Heart right ventricle (tissue), 16 donors: ENCODE data around the gene AGBL1. TPM values are rescaled to one million over a fixed set of nuclear protein-coding genes. Genes with fewer than 3 reads are reported as not detected.

Source experiments
- ATAC-seq, 8 donors: fragments of 200-7000 bp; cut with Tn5 transposase; one replicate each; pipeline ENCODE4 v1.9.1; 2020; ENCODE audit warnings: mild to moderate bottlenecking in 8 of 8, moderate library complexity in 8 of 8, moderate number of reproducible peaks in 1 of 8
- DNase-seq, 2 donors: peaks; one replicate each; pipeline ENCODE4 v3.0.0-alpha.2; 2020
- H3K27ac ChIP-seq, 10 donors: fragments of 200-600 bp; sonication (generic) in 2 of 10; one replicate each; pipeline versions ENCODE4 v1.5.0 to v1.8.0; 2020 to 2022; ENCODE audit warnings: mild to moderate bottlenecking in 3 of 10
- H3K27me3 ChIP-seq, 7 donors: fragments of 200-600 bp; one replicate each; pipeline ENCODE4 v1.8.0; 2021 to 2022; ENCODE audit warnings: mild to moderate bottlenecking in 2 of 7
- H3K36me3 ChIP-seq, 9 donors: fragments of 200-600 bp; sonication (generic) in 1 of 9; one replicate each; pipeline versions ENCODE4 v1.5.0 to v1.8.0; 2020 to 2022; ENCODE audit warnings: mild to moderate bottlenecking in 2 of 9
- H3K4me1 ChIP-seq, 9 donors: fragments of 200-600 bp; sonication (generic) in 1 of 9; one replicate each; pipeline versions ENCODE4 v1.5.0 to v1.8.0; 2020 to 2022; ENCODE audit warnings: mild to moderate bottlenecking in 4 of 9
- H3K4me3 ChIP-seq, 10 donors: fragments of 200-600 bp; sonication (generic) in 2 of 10; one replicate each; pipeline versions ENCODE4 v1.5.0 to v1.8.0; 2020 to 2022; ENCODE audit warnings: mild to moderate bottlenecking in 7 of 10, moderate library complexity in 2 of 10
- H3K9me3 ChIP-seq, 11 donors: fragments of 200-600 bp in 10 of 11; sonication (generic) in 2 of 11; one replicate each; pipeline versions ENCODE4 v1.5.0 to v1.8.0; 2013 to 2022; ENCODE audit warnings: mild to moderate bottlenecking in 2 of 11, control low read depth in 1 of 11, moderate library complexity in 1 of 11
- WGBS, 2 donors: extraction: QIAGEN DNeasy Blood & Tissue Kit; methylation state at CpG; one replicate each; pipeline ENCODE4 v1.1.7; 2013; ENCODE audit warnings: inconsistent platforms in 1 of 2; 5-methylcytosine and 5-hydroxymethylcytosine counted together
- intact Hi-C, 10 donors: fragments of 100-400 bp; cut with DNase I; formaldehyde crosslinking; loops; one replicate each; pipeline versions ENCODE4 v1.11.1 to v1.14.2; 2022
- polyA plus RNA-seq, 2 donors: library from polyadenylated mRNA; stranded (reverse); fragments of 200-250 nt; gene quantifications; one replicate each; pipeline ENCODE4 v1.2.3, GENCODE V29; 2013
- total RNA-seq, 10 donors: library from RNA; stranded (reverse); fragmentation: NEBNext Ultra II Directional in 3 of 10; extraction: Animal tissue kit (Norgen Biotek cat#: 25700) in 3 of 10; gene quantifications; one replicate each; pipeline versions ENCODE4 v1.2.1 to v1.2.4, GENCODE V29; 2021 to 2023
- TF ChIP-seq, protein P1 (sequence below), 9 donors: fragments of 200-600 bp; sonication (generic) in 2 of 9; IDR thresholded peaks; one replicate each; pipeline versions ENCODE4 v1.5.0 to v1.8.0; 2021 to 2022; ENCODE audit warnings: antibody characterized with exemption in 9 of 9, mild to moderate bottlenecking in 5 of 9, moderate library complexity in 1 of 9
- donor health status: Arrhythmogenic right ventricular cardiomyopathy.
- donor health status: ischemic (EF 13 %, LVEDD 7.1; RV severe dilation, severe dysfunction).
- donor health status: healthy with polysubstance abuse.
- donor health status: DM: no; HTN: yes; CAD: no.
- donor health status: DM: no; HTN: no; CAD: no.
- donor health status: ischemic (EF 25% LVEDD 6.9; RV normal size, moderate dysfunction).
- donor health status: ischemic (EF 25% LVEDD 5.7; RV mildly dilated, moderate dysfunction).
- donor health status: healthy.
- donor health status: DM: yes; HTN: yes; CAD: no.
- donor health status: Ischemic cardiomyopathy.
- donor health status: ischemic (EF 35%, LVEDD 5.7; RV mildly dilated, moderate dysfunction).
- donor health status: nonischemic (EF 11% LVEDD 7.7; RV severe dilation, severe dysfunction).
- donor health status: DM: yes; HTN: yes; CAD: no.
- donor health status: PGD.
- donor health status: ischemic (EF 29% LVEDD 5.4; RV normal size, mild dysfunction).
- donor health status: nonischemic (EF 23%, LVEDD 6.1; RV moderate dilation, normal function).

The AGBL1 gene
- total and polyA plus RNA-seq, 12 donors = 0.02 to 0.13 (median 0.09) TPM; not detected in 7

DNA sequence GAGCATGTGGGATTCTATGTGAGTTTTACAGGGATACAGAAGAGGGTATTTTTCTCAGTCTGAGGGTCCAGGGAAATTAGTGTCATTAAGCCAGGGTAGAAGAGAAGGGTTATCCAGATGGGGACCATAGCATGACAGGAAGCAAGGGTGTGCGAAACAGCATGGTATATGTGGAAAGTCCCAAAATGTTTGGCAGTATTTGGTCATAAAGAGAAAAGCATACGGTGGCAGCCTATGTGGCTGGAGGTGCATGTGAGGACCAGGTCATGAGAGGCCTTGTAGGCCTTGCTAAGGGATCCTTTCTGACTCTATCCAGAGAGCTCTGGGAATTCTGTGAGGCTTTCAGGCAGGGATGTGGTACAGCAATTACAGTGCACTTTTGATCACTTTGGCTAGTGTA, 411.4 kb downstream of the AGBL1 start:
- Histone ChIP-seq H3K4me1 (no peaks in the 10 kb centered on the region), H3K4me3 (no peak overlapping the region), H3K27ac (no peak overlapping the region), H3K36me3 (no peaks in the 10 kb centered on the region), H3K27me3 (peaks cover 0 to 7% (median 0%) of the 10 kb centered on the region in 7 donors), H3K9me3 (no peaks in the 10 kb centered on the region)
- no peak for DNase-seq
- intact Hi-C loops = loop anchor here in 1 of 10 donors (10.0 kb wide), 1 partner anchor 56 kb away; no protein-coding TSS in a partner anchor
- 89 to 91% methylated on average over 2 of the region's 2 CpGs for WGBS, 2 donors
- no peak for ATAC-seq
- TF ChIP-seq, protein P1, sequence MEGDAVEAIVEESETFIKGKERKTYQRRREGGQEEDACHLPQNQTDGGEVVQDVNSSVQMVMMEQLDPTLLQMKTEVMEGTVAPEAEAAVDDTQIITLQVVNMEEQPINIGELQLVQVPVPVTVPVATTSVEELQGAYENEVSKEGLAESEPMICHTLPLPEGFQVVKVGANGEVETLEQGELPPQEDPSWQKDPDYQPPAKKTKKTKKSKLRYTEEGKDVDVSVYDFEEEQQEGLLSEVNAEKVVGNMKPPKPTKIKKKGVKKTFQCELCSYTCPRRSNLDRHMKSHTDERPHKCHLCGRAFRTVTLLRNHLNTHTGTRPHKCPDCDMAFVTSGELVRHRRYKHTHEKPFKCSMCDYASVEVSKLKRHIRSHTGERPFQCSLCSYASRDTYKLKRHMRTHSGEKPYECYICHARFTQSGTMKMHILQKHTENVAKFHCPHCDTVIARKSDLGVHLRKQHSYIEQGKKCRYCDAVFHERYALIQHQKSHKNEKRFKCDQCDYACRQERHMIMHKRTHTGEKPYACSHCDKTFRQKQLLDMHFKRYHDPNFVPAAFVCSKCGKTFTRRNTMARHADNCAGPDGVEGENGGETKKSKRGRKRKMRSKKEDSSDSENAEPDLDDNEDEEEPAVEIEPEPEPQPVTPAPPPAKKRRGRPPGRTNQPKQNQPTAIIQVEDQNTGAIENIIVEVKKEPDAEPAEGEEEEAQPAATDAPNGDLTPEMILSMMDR (IDR thresholded peaks at IDR 0.05) = no peak

DNA sequence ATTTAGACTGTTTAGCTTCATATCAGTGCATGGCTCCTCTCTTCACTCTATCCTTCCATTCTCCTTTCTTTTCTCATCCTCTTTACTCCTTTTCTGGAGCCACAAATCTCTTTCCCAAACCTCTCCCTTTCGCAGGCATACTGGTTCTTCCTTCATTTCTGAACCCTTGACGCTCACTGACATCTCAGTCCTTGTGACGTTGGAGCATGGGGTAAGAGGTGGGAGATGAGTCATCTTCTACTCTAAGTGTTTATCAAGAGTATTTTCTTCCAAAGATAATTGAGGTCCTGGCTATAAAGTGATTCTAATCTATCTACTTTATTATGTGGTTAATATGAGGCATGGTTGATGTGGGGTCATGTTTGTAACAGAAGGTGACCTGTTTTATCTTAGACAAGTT, 414.2 kb downstream of the AGBL1 start:
- Histone ChIP-seq H3K36me3 (no peaks in the 10 kb centered on the region), H3K4me3 (no peak overlapping the region), H3K27me3 (peaks cover 0 to 5% (median 0%) of the 10 kb centered on the region in 7 donors), H3K27ac (no peak overlapping the region), H3K4me1 (no peaks in the 10 kb centered on the region), H3K9me3 (no peaks in the 10 kb centered on the region)
- intact Hi-C loops = loop anchor here in 1 of 10 donors (10.0 kb wide), 1 partner anchor 59 kb away; no protein-coding TSS in a partner anchor
- TF ChIP-seq, protein P1 (IDR thresholded peaks at IDR 0.05) = no peak
- ATAC-seq (no peak), DNase-seq (no peak)
- 51 to 55% methylated on average over 3 of the region's 3 CpGs for WGBS, 2 donors

- no peaks in the 10 kb centered on the region for H3K4me1 ChIP-seq
- 79 to 85% methylated on average over 1 of the region's 1 CpG for WGBS, 2 donors
- H3K36me3 ChIP-seq = no peaks in the 10 kb centered on the region
- peaks cover 0 to 5% (median 0%) of the 10 kb centered on the region in 7 donors for H3K27me3 ChIP-seq
- intact Hi-C loops = loop anchor here in 1 of 10 donors (10.0 kb wide), 1 partner anchor 60 kb away; no protein-coding TSS in a partner anchor
- H3K4me3 ChIP-seq = no peak overlapping the region
- no peak for ATAC-seq
- H3K27ac ChIP-seq = no peak overlapping the region
- no peaks in the 10 kb centered on the region for H3K9me3 ChIP-seq
- DNase-seq = no peak
- TF ChIP-seq, protein P1 (IDR thresholded peaks at IDR 0.05) = no peak
Observed at GRCh38 chr15:86494475-86494874, 414.8 kb downstream of the AGBL1 start.

GRCh38 chr15:86502301-86502700, 422.6 kb downstream of the AGBL1 start:
- WGBS, 2 donors = 15 to 19% methylated on average over 1 of the region's 1 CpG
- Histone ChIP-seq H3K27me3 (no peaks in the 10 kb centered on the region), H3K4me3 (no peak overlapping the region), H3K36me3 (no peaks in the 10 kb centered on the region), H3K9me3 (peaks cover 0 to 16% (median 5%) of the 10 kb centered on the region in 11 donors), H3K27ac (no peak overlapping the region), H3K4me1 (no peaks in the 10 kb centered on the region)
- ATAC-seq (no peak), DNase-seq (no peak)
- TF ChIP-seq, protein P1 (IDR thresholded peaks at IDR 0.05) = no peak
- intact Hi-C loops = loop anchor here in 1 of 10 donors (5.0 kb wide), 1 partner anchor 505 kb away; no protein-coding TSS in a partner anchor
